ENCODE results near the gene KCNMA1.
A peak's percentile ranks its signal among the peaks of the same experiment; 100 is the strongest.

Gene KCNMA1

GRCh38 chr10:76901701-76902100, 735.9 kb downstream of the KCNMA1 start:
- no peak for DNase-seq

GRCh38 chr10:76899490-76899889, 738.1 kb downstream of the KCNMA1 start:
- DNase-seq, result no peak

GRCh38 chr10:76892766-76893479, 744.7 kb downstream of the KCNMA1 start:
- no peak for DNase-seq

GRCh38 chr10:76887223-76888010, 750.2 kb downstream of the KCNMA1 start:
- DNase-seq, result no peak

GRCh38 chr10:76885816-76886215, 751.8 kb downstream of the KCNMA1 start:
- no peak for DNase-seq

GRCh38 chr10:76884673-76885275, 752.8 kb downstream of the KCNMA1 start:
- no peak for DNase-seq

GRCh38 chr10:76883596-76883995, 754.0 kb downstream of the KCNMA1 start:
- DNase-seq, result peak; percentile 7

- no peak for DNase-seq
Measured at GRCh38 chr10:76882796-76883195, 754.8 kb downstream of the KCNMA1 start.

- peak; percentile 47 for DNase-seq
Measured at GRCh38 chr10:76882245-76882644, 755.4 kb downstream of the KCNMA1 start.

GRCh38 chr10:76881477-76882220, 756.0 kb downstream of the KCNMA1 start:
- no peak for DNase-seq

- no peak for DNase-seq
Measured at GRCh38 chr10:76880931-76881330, 756.7 kb downstream of the KCNMA1 start.

- no peak for DNase-seq
Measured at GRCh38 chr10:76879116-76879913, 758.3 kb downstream of the KCNMA1 start.

- no peak for DNase-seq
Measured at GRCh38 chr10:76878514-76878913, 759.1 kb downstream of the KCNMA1 start.

- DNase-seq, result no peak
Measured at GRCh38 chr10:76874896-76875295, 762.7 kb downstream of the KCNMA1 start.

- DNase-seq, result no peak
Measured at GRCh38 chr10:76874176-76874575, 763.4 kb downstream of the KCNMA1 start.

GRCh38 chr10:76871697-76872295, 765.8 kb downstream of the KCNMA1 start:
- no peak for DNase-seq

- DNase-seq, result no peak
Measured at GRCh38 chr10:76869931-76870330, 767.7 kb downstream of the KCNMA1 start.

GRCh38 chr10:76868098-76868977, 769.3 kb downstream of the KCNMA1 start:
- no peak for DNase-seq

GRCh38 chr10:76866841-76867586, 770.6 kb downstream of the KCNMA1 start:
- no peak for DNase-seq

- no peak for DNase-seq
Measured at GRCh38 chr10:76864922-76865321, 772.7 kb downstream of the KCNMA1 start.
